Natural killer cell (primary cell): Measurements from ENCODE around the gene DLK2. TPM values are rescaled to one million over a fixed set of nuclear protein-coding genes. Genes with fewer than 3 reads are reported as not detected.

ENCODE experiments used
- ATAC-seq, 3 donors: fragments of 150-1000 bp in 2 of 3; fragments of 200-7000 bp in 1 of 3; cut with Tn5 transposase; 1 replicate in 1 of 3; 2 replicates in 2 of 3; pipeline ENCODE4 v1.10.0; 2021; ENCODE audit warnings: mild to moderate bottlenecking in 2 of 3, moderate library complexity in 2 of 3
- DNase-seq, 2 donors: peaks; one replicate each; pipeline versions ENCODE4 v3.0.0 to v3.0.0-alpha.2; 2013 to 2021; ENCODE audit warnings: mixed read lengths in 1 of 2
- H3K27ac ChIP-seq: one replicate; pipeline ENCODE4 v1.5.1; 2013; ENCODE audit warnings: mild to moderate bottlenecking, low read length
- H3K27me3 ChIP-seq: one replicate; pipeline ENCODE4 v1.6.1; 2013; ENCODE audit warnings: low read length; ENCODE audit not compliant: control insufficient read depth, insufficient read depth
- H3K36me3 ChIP-seq: one replicate; pipeline ENCODE4 v1.6.1; 2013; ENCODE audit warnings: low read length; ENCODE audit not compliant: control insufficient read depth, insufficient read depth
- H3K4me1 ChIP-seq: one replicate; pipeline ENCODE4 v1.6.1; 2013; ENCODE audit warnings: low read length; ENCODE audit not compliant: control insufficient read depth, insufficient read depth
- H3K4me3 ChIP-seq: one replicate; pipeline ENCODE4 v1.5.1; 2013; ENCODE audit warnings: low read length
- H3K9me3 ChIP-seq: one replicate; pipeline ENCODE4 v1.6.1; 2013; ENCODE audit warnings: low read length; ENCODE audit not compliant: control insufficient read depth, insufficient read depth
- H3K27ac Mint-ChIP-seq, 2 donors: one replicate each; pipeline ENCODE4 v1.8.0; 2022; ENCODE audit warnings: mild to moderate bottlenecking in 2 of 2, mixed read lengths in 2 of 2, moderate library complexity in 1 of 2
- H3K27me3 Mint-ChIP-seq, 2 donors: one replicate each; pipeline ENCODE4 v1.8.0; 2022; ENCODE audit warnings: low read depth in 2 of 2, mixed read lengths in 2 of 2
- H3K36me3 Mint-ChIP-seq: one replicate; pipeline ENCODE4 v1.8.0; 2022; ENCODE audit warnings: mixed read lengths
- H3K4me1 Mint-ChIP-seq, 2 donors: one replicate each; pipeline ENCODE4 v1.8.0; 2022; ENCODE audit warnings: mixed read lengths in 2 of 2
- H3K4me3 Mint-ChIP-seq: one replicate; pipeline ENCODE4 v1.8.0; 2022; ENCODE audit warnings: mild to moderate bottlenecking, moderate library complexity, mixed read lengths
- H3K9me3 Mint-ChIP-seq, 2 donors: one replicate each; pipeline ENCODE4 v1.8.0; 2022; ENCODE audit warnings: mixed read lengths in 2 of 2
- WGBS: methylation state at CpG from one replicate; pipeline ENCODE4 v1.1.7; 2013; ENCODE audit warnings: missing lambda C conversion rate; ENCODE audit not compliant: insufficient coverage; 5-methylcytosine and 5-hydroxymethylcytosine counted together
- intact Hi-C: fragments of 100-400 bp; cut with micrococcal nuclease; formaldehyde crosslinking; loops from one replicate; pipeline ENCODE4 v1.14.2; 2022
- total RNA-seq, 4 donors: library from RNA; stranded (reverse); fragments of 120-200 nt in 1 of 4; gene quantifications; one replicate each; pipeline versions ENCODE4 v1.2.3 to v1.2.4, GENCODE V29; 2013 to 2022
- TF ChIP-seq, protein P1 (sequence below): fragments of 200-600 bp; IDR thresholded peaks from one replicate; pipeline ENCODE4 v1.8.0; 2022; ENCODE audit warnings: antibody characterized with exemption

DLK2 gene
- total RNA-seq, 3 donors from 2014 or later (not counting 1 experiment from before 2014, with no cell fraction given): not detected

GRCh38 chr6:43476746-43477145, 21.4 kb upstream of the DLK2 start:
- TF ChIP-seq, protein P1, sequence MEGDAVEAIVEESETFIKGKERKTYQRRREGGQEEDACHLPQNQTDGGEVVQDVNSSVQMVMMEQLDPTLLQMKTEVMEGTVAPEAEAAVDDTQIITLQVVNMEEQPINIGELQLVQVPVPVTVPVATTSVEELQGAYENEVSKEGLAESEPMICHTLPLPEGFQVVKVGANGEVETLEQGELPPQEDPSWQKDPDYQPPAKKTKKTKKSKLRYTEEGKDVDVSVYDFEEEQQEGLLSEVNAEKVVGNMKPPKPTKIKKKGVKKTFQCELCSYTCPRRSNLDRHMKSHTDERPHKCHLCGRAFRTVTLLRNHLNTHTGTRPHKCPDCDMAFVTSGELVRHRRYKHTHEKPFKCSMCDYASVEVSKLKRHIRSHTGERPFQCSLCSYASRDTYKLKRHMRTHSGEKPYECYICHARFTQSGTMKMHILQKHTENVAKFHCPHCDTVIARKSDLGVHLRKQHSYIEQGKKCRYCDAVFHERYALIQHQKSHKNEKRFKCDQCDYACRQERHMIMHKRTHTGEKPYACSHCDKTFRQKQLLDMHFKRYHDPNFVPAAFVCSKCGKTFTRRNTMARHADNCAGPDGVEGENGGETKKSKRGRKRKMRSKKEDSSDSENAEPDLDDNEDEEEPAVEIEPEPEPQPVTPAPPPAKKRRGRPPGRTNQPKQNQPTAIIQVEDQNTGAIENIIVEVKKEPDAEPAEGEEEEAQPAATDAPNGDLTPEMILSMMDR: no peak
- DNase-seq (peak in 1 of 2 donors; percentile 41), ATAC-seq (no peak)
- peaks cover 13% of the 10 kb centered on the region for H3K4me1 ChIP-seq
- WGBS: 44% methylated on average over 2 of the region's 2 CpGs
- no peaks in the 10 kb centered on the region for H3K27me3 ChIP-seq
- Mint-ChIP-seq H3K4me1 (peaks cover 28 to 29% of the 10 kb centered on the region in 2 donors), H3K4me3 (peak overlapping the region; percentile 97), H3K36me3 (no peaks in the 10 kb centered on the region), H3K27me3 (no peaks in the 10 kb centered on the region), H3K27ac (peak overlapping the region; percentile 92 to 100), H3K9me3 (no peaks in the 10 kb centered on the region)
- no peaks in the 10 kb centered on the region for H3K9me3 ChIP-seq
- intact Hi-C loops: loop anchor here (5.0 kb wide), 1 partner anchor 41 kb away; the partner anchor contains the start of genes POLR1C and YIPF3
- peak overlapping the region; percentile 87 for H3K27ac ChIP-seq
- H3K4me3 ChIP-seq: peak overlapping the region; percentile 65
- no peaks in the 10 kb centered on the region for H3K36me3 ChIP-seq

- H3K4me3 Mint-ChIP-seq: no peak overlapping the region
- Histone ChIP-seq H3K4me3 (no peak overlapping the region), H3K27me3 (no peaks in the 10 kb centered on the region), H3K36me3 (no peaks in the 10 kb centered on the region), H3K27ac (no peak overlapping the region), H3K4me1 (peaks cover 13% of the 10 kb centered on the region), H3K9me3 (no peaks in the 10 kb centered on the region)
- intact Hi-C loops: loop anchor here (5.0 kb wide), 1 partner anchor 42 kb away; the partner anchor contains the start of genes POLR1C and YIPF3
- ATAC-seq (no peak), DNase-seq (no peak)
- no peaks in the 10 kb centered on the region for H3K36me3 Mint-ChIP-seq
- H3K27me3 Mint-ChIP-seq: peaks cover 0 to 5% of the 10 kb centered on the region in 2 donors
- H3K4me1 Mint-ChIP-seq: peaks cover 27 to 29% of the 10 kb centered on the region in 2 donors
- peak overlapping the region; percentile 92 to 100 for H3K27ac Mint-ChIP-seq
- no peaks in the 10 kb centered on the region for H3K9me3 Mint-ChIP-seq
- 89% methylated on average over 6 of the region's 6 CpGs for WGBS
- TF ChIP-seq, protein P1: no peak
Measured at GRCh38 chr6:43475516-43475915, 20.2 kb upstream of the DLK2 start.

- peaks cover 6 to 9% of the 10 kb centered on the region in 2 donors for H3K27me3 Mint-ChIP-seq
- no peaks in the 10 kb centered on the region for H3K36me3 Mint-ChIP-seq
- Histone ChIP-seq H3K36me3 (no peaks in the 10 kb centered on the region), H3K4me1 (peaks cover 5% of the 10 kb centered on the region), H3K9me3 (no peaks in the 10 kb centered on the region), H3K4me3 (no peak overlapping the region), H3K27ac (no peak overlapping the region), H3K27me3 (peaks cover 3% of the 10 kb centered on the region)
- H3K9me3 Mint-ChIP-seq: no peaks in the 10 kb centered on the region
- 98% methylated on average over 4 of the region's 4 CpGs for WGBS
- no peak overlapping the region for H3K27ac Mint-ChIP-seq
- H3K4me1 Mint-ChIP-seq: peaks cover 10 to 11% of the 10 kb centered on the region in 2 donors
- H3K4me3 Mint-ChIP-seq: no peak overlapping the region
- TF ChIP-seq, protein P1: no peak
- DNase-seq (no peak), ATAC-seq (no peak)
- intact Hi-C loops: no loop called here
Measured at GRCh38 chr6:43472515-43472914, 17.2 kb upstream of the DLK2 start.

DNA sequence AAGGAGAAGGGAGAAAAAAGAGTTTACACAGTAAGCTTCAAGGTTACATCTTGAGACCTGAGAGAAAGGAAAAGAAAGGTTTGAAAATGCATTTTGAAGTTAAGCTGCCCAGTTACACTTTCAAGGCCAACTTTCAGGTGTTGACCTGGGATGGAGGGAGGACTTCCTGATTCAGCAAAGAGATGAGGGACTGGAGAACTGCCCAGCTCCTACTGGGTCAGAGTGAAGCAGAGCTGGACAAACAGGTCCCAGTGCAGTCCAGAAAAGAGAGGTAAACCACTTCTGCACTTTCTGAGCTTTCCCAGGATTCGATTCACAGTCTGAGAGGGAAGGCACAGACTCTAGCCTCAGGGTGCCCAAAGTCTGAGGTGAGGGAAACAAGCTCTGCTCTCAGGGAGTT, 16.1 kb upstream of the DLK2 start:
- Histone ChIP-seq H3K27ac (no peak overlapping the region), H3K36me3 (no peaks in the 10 kb centered on the region), H3K4me3 (no peak overlapping the region), H3K4me1 (no peaks in the 10 kb centered on the region), H3K9me3 (no peaks in the 10 kb centered on the region), H3K27me3 (peaks cover 3% of the 10 kb centered on the region)
- Mint-ChIP-seq H3K9me3 (no peaks in the 10 kb centered on the region), H3K36me3 (no peaks in the 10 kb centered on the region), H3K27ac (no peak overlapping the region), H3K27me3 (peaks cover 7 to 14% of the 10 kb centered on the region in 2 donors), H3K4me1 (no peaks in the 10 kb centered on the region), H3K4me3 (no peak overlapping the region)
- TF ChIP-seq, protein P1: no peak
- DNase-seq (no peak), ATAC-seq (no peak)
- WGBS: 62% methylated on average over 1 of the region's 1 CpG
- intact Hi-C loops: no loop called here
